GM12874 (cell line): ENCODE measurements around the gene TTC28.

Experiments used
- CTCF ChIP-seq: IDR thresholded peaks from 2 replicates; pipeline ENCODE4 v1.5.1; 2011; ENCODE audit warnings: low read depth, mild to moderate bottlenecking, control low read depth, low read length, moderate library complexity; ENCODE audit not compliant: insufficient read depth

TTC28 gene

GRCh38 chr22:28204382-28204781 lies 475.3 kb downstream of the TTC28 start:
- TF ChIP-seq CTCF = no peak

GRCh38 chr22:28203286-28203685 lies 476.4 kb downstream of the TTC28 start:
- no peak for TF ChIP-seq CTCF

- no peak for TF ChIP-seq CTCF
Measured at GRCh38 chr22:28198692-28199091, 480.9 kb downstream of the TTC28 start.

- TF ChIP-seq CTCF = no peak
Measured at GRCh38 chr22:28188178-28188879, 491.3 kb downstream of the TTC28 start.

GRCh38 chr22:28187612-28188011 lies 492.0 kb downstream of the TTC28 start:
- no peak for TF ChIP-seq CTCF

- TF ChIP-seq CTCF = no peak
Measured at GRCh38 chr22:28186641-28187040, 493.0 kb downstream of the TTC28 start.

GRCh38 chr22:28185130-28185529 lies 494.5 kb downstream of the TTC28 start:
- no peak for TF ChIP-seq CTCF
